Caco-2 (cell line): Measurements from ENCODE around the gene HIVEP1. TPM values are rescaled to one million over a fixed set of nuclear protein-coding genes. Genes with fewer than 3 reads are reported as not detected.

Source experiments
- BruUV-seq: library from RNA; stranded (reverse); fragments of 400-500 nt; replicated peaks from 2 replicates; lab custom pipeline; 2021; lab: Mats Ljungman, UMichigan
- CTCF ChIA-PET: fragments of 300-600 bp; sonication (Branson Sonifier 250); formaldehyde crosslinking; loops from one replicate; lab custom pipeline; 2022; ENCODE audit warnings: antibody characterized with exemption; lab: Charles Lee
- POLR2A ChIA-PET: fragments of 300-600 bp; sonication (Branson Sonifier 250); formaldehyde crosslinking; loops from one replicate; lab custom pipeline; 2022; ENCODE audit warnings: antibody characterized with exemption; lab: Charles Lee
- DNase-seq, 2 experiments: peaks; one replicate each; pipeline versions ENCODE4 v3.0.0 to v3.0.0-alpha.2; 2020 to 2022
- H3K27me3 ChIP-seq: replicated peaks from 2 replicates; pipeline ENCODE4 v1.6.0; 2011; ENCODE audit warnings: low read length; ENCODE audit not compliant: control insufficient read depth, insufficient read depth
- H3K36me3 ChIP-seq: 2 replicates; pipeline ENCODE4 v1.5.1; 2011; ENCODE audit warnings: low read length; ENCODE audit not compliant: control insufficient read depth, insufficient read depth
- H3K4me1 ChIP-seq: fragments of 250-450 bp; sonication (Bioruptor Pico); 2 replicates; pipeline ENCODE4 v1.5.1; 2020; ENCODE audit warnings: mild to moderate bottlenecking
- H3K4me3 ChIP-seq: 2 replicates; pipeline ENCODE4 v1.5.1; 2011; ENCODE audit warnings: low read depth, mild to moderate bottlenecking, control low read depth, low read length
- H3K9me3 ChIP-seq: fragments of 250-450 bp; sonication (Bioruptor Pico); 2 replicates; pipeline ENCODE4 v1.5.1; 2020; ENCODE audit warnings: mild to moderate bottlenecking, moderate library complexity
- H3K27ac Mint-ChIP-seq: one replicate; pipeline ENCODE4 v1.8.0; 2022; ENCODE audit warnings: mixed read lengths; ENCODE audit not compliant: unreplicated experiment
- H3K27me3 Mint-ChIP-seq: one replicate; pipeline ENCODE4 v1.8.0; 2022; ENCODE audit warnings: mixed read lengths; ENCODE audit not compliant: insufficient read depth, unreplicated experiment
- H3K36me3 Mint-ChIP-seq: one replicate; pipeline ENCODE4 v1.8.0; 2022; ENCODE audit warnings: mild to moderate bottlenecking, mixed read lengths; ENCODE audit not compliant: insufficient read depth, unreplicated experiment
- H3K4me1 Mint-ChIP-seq: one replicate; pipeline ENCODE4 v1.8.0; 2022; ENCODE audit warnings: low read depth, mixed read lengths; ENCODE audit not compliant: unreplicated experiment
- H3K4me3 Mint-ChIP-seq: one replicate; pipeline ENCODE4 v1.8.0; 2022; ENCODE audit warnings: mild to moderate bottlenecking, moderate library complexity, mixed read lengths; ENCODE audit not compliant: unreplicated experiment
- H3K9me3 Mint-ChIP-seq: one replicate; pipeline ENCODE4 v1.8.0; 2022; ENCODE audit warnings: mixed read lengths; ENCODE audit not compliant: unreplicated experiment
- intact Hi-C: fragments of 100-400 bp; cut with micrococcal nuclease; formaldehyde crosslinking; loops from one replicate; pipeline ENCODE4 v1.10.0; 2022; ENCODE audit not compliant: unreplicated experiment
- total RNA-seq: library from RNA; stranded (reverse); gene quantifications from 2 replicates; pipeline ENCODE4 v1.2.3, GENCODE V29; 2022
- TF ChIP-seq, protein P1 (sequence below), 2 experiments: fragments of 200-600 bp in 1 of 2; IDR thresholded peaks; 1 replicate in 1 of 2; 2 replicates in 1 of 2; pipeline versions ENCODE4 v1.5.1 to v1.8.0; 2011 to 2022; ENCODE audit warnings: antibody characterized with exemption in 1 of 2, control low read depth in 1 of 2, inconsistent platforms in 1 of 2, low read depth in 1 of 2, low read length in 1 of 2, mild to moderate bottlenecking in 1 of 2, moderate library complexity in 1 of 2; ENCODE audit not compliant: insufficient read depth in 1 of 2, severe bottlenecking in 1 of 2, unreplicated experiment in 1 of 2

HIVEP1 gene
- total RNA-seq, 1 experiment from 2014 or later: 22.8 TPM

DNA sequence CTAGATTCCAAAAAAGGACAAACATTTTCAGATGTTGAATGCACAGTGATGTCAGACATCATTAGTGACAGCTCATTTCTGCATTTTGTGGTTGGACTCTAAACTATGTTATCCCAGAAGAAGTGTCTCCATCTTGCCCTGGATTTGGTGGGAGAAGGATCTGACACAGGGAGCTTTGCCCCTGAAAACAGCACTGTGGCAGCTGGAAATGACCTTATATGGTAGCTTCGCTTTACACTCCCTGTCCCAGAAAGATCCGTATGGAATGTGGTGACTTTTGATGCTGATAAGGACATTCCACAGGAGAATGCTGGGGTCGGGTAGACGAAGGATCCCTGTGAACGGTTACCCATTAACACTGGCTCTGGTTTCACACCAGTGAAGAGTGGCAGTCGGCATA lies 190.9 kb downstream of the HIVEP1 start:
- H3K4me3 Mint-ChIP-seq: peak overlapping the region; percentile 42
- no TSS peak for BruUV-seq
- Histone ChIP-seq H3K27me3 (no peaks in the 10 kb centered on the region), H3K36me3 (no peaks in the 10 kb centered on the region), H3K4me3 (no peak overlapping the region), H3K9me3 (peaks cover 12% of the 10 kb centered on the region; the same call in 1 of the 2 replicates), H3K4me1 (peaks cover 22% of the 10 kb centered on the region)
- peak; percentile 81 to 93 for DNase-seq
- H3K27me3 Mint-ChIP-seq: no peaks in the 10 kb centered on the region
- ChIA-PET POLR2A (interaction anchor here (0.6 to 1.2 kb wide), 3 partner anchors 26 to 87 kb away, joined by 3 to 5 read pairs (median 3); partner anchors contain the start of gene EDN1), CTCF (interaction anchor here (0.7 to 1.5 kb wide), 5 partner anchors 26 to 87 kb away, joined by 3 to 9 read pairs (median 4); partner anchors contain the start of gene EDN1)
- peak overlapping the region; percentile 95 for H3K27ac Mint-ChIP-seq
- TF ChIP-seq, protein P1, sequence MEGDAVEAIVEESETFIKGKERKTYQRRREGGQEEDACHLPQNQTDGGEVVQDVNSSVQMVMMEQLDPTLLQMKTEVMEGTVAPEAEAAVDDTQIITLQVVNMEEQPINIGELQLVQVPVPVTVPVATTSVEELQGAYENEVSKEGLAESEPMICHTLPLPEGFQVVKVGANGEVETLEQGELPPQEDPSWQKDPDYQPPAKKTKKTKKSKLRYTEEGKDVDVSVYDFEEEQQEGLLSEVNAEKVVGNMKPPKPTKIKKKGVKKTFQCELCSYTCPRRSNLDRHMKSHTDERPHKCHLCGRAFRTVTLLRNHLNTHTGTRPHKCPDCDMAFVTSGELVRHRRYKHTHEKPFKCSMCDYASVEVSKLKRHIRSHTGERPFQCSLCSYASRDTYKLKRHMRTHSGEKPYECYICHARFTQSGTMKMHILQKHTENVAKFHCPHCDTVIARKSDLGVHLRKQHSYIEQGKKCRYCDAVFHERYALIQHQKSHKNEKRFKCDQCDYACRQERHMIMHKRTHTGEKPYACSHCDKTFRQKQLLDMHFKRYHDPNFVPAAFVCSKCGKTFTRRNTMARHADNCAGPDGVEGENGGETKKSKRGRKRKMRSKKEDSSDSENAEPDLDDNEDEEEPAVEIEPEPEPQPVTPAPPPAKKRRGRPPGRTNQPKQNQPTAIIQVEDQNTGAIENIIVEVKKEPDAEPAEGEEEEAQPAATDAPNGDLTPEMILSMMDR (IDR thresholded peaks at IDR 0.05; ENCODE audit: insufficient read depth in 1 of 2, low read depth in 1 of 2, low read length in 1 of 2, severe bottlenecking in 1 of 2, unreplicated experiment in 1 of 2): no peak
- intact Hi-C loops: loop anchor here (1.0 kb wide), 1 partner anchor 25 kb away; no protein-coding TSS in a partner anchor
- peaks cover 20% of the 10 kb centered on the region for H3K9me3 Mint-ChIP-seq
- H3K4me1 Mint-ChIP-seq: peaks cover 8% of the 10 kb centered on the region
- peaks cover 9% of the 10 kb centered on the region for H3K36me3 Mint-ChIP-seq

DNA sequence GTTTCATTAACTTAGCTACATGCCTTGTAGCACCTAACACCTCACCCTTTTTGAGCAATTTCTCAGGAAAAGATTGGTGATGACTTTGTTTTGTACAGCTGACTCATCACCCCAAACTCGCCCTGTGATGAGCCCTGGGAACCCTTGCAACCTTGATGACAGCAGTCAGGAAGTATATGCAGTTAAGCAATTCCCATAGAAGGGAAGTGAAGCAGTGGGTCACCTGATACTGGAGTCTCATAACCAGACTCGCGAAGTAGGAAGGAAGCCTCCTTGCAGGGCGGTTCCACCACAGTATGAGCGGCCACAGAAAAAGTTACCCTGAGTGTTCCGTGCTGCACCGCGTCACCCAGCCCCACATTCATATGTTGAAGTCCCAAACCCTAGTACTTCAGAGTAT lies 196.1 kb downstream of the HIVEP1 start:
- peaks cover 9% of the 10 kb centered on the region for H3K4me1 ChIP-seq
- H3K9me3 ChIP-seq: peaks cover 6% of the 10 kb centered on the region; the same call in 1 of the 2 replicates
- H3K4me1 Mint-ChIP-seq: peaks cover 8% of the 10 kb centered on the region
- no peaks in the 10 kb centered on the region for H3K27me3 ChIP-seq
- H3K36me3 Mint-ChIP-seq: peaks cover 3% of the 10 kb centered on the region
- H3K9me3 Mint-ChIP-seq: peaks cover 21% of the 10 kb centered on the region
- no peaks in the 10 kb centered on the region for H3K36me3 ChIP-seq
- POLR2A ChIA-PET: no interaction called here
- CTCF ChIA-PET: no interaction called here
- BruUV-seq: no TSS peak
- TF ChIP-seq, protein P1 (IDR thresholded peaks at IDR 0.05; ENCODE audit: insufficient read depth in 1 of 2, low read depth in 1 of 2, low read length in 1 of 2, severe bottlenecking in 1 of 2, unreplicated experiment in 1 of 2): no peak
- no peak for DNase-seq
- peak overlapping the region; percentile 74 for H3K27ac Mint-ChIP-seq
- no peak overlapping the region for H3K4me3 Mint-ChIP-seq
- H3K27me3 Mint-ChIP-seq: no peaks in the 10 kb centered on the region
- no peak overlapping the region for H3K4me3 ChIP-seq
- intact Hi-C loops: no loop called here

DNA sequence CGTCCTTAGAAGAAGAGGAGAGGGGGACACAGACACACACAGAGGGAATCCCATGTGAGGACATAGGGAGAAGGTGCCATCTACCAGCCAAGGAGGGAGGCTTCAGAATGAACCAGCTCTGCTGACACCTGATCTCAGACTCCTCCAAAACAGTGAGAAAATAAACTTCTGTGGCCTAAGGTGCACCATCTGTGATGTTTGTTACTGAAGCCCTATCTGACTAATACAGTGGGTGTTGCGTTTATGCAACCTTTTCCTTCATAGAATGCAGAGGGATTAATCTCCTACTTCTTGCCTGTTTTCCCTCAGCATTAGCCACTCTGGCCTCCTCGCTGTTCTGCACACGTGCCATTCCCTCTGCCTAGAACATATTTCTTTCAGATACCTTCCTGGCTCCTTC lies 196.6 kb downstream of the HIVEP1 start:
- Mint-ChIP-seq H3K9me3 (peaks cover 21% of the 10 kb centered on the region), H3K4me3 (no peak overlapping the region), H3K36me3 (no peaks in the 10 kb centered on the region), H3K27me3 (no peaks in the 10 kb centered on the region), H3K4me1 (peaks cover 8% of the 10 kb centered on the region), H3K27ac (peak overlapping the region; percentile 74)
- H3K9me3 ChIP-seq: peaks cover 6% of the 10 kb centered on the region; the same call in 1 of the 2 replicates
- H3K4me1 ChIP-seq: peaks cover 5% of the 10 kb centered on the region
- ChIA-PET POLR2A (no interaction called here), CTCF (no interaction called here)
- H3K36me3 ChIP-seq: no peaks in the 10 kb centered on the region
- intact Hi-C loops: no loop called here
- H3K27me3 ChIP-seq: no peaks in the 10 kb centered on the region
- BruUV-seq: no TSS peak
- no peak overlapping the region for H3K4me3 ChIP-seq
- TF ChIP-seq, protein P1 (IDR thresholded peaks at IDR 0.05; ENCODE audit: insufficient read depth in 1 of 2, low read depth in 1 of 2, low read length in 1 of 2, severe bottlenecking in 1 of 2, unreplicated experiment in 1 of 2): no peak
- DNase-seq: no peak

Other genes with a start within 250 kb of the HIVEP1 start
- 3.0 and 5.2 TPM in 2 replicates for gene ADTRP, start 233.5 kb upstream of the HIVEP1 start, total RNA-seq